Subcutaneous adipose tissue (tissue), 4 donors: ENCODE measurements around the gene OFD1. TPM values are rescaled to one million over a fixed set of nuclear protein-coding genes. Genes with fewer than 3 reads are reported as not detected.

Experiments used
- CTCF ChIP-seq: fragments of 450-650 bp; IDR thresholded peaks from one replicate; pipeline ENCODE4 v1.5.1; 2016; ENCODE audit warnings: low read depth, mild to moderate bottlenecking, control low read depth, antibody characterized with exemption, moderate library complexity
- total RNA-seq, 4 donors: library from RNA; depleted of rRNA; stranded (reverse); fragments of >200 nt; gene quantifications; one replicate each; pipeline ENCODE4 v1.1.0, GENCODE V29; 2016

OFD1 gene
- total RNA-seq, 4 donors from 2014 or later: 12.6 to 17.9 (median 14.9) TPM

DNA sequence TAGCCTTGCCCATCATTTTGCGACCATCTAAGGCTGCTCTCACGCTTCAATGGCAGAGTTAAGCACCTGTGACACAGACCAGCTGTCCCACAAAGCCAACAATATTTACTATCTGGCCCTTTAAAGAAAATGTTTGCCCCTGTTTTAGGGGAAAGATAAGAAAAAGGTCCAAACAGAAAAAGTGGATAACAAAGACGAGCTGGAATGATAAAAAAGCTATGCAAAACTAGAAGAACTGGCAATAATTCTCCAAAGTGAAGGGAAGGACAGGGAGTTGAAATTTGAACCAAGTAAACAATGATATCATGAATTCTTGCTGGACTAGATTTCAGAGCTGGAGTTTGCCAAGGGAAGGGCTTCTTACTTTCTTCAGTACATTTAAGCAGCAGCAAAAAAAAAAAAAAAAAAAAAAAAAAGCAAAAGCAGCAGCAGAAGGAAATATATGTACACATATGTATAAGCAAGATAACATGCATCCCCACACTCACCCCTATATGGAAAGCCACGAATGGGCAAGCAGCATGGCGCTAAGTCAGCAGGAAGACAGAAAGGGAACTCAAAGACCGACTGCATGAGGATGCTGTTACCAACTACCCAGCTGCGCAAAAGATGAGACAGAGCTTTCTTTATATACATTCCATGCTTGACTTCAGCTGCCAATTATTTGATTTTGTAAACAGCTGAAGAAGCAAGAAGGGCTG lies 12.6 kb upstream of the OFD1 start:
- TF ChIP-seq CTCF: no peak

DNA sequence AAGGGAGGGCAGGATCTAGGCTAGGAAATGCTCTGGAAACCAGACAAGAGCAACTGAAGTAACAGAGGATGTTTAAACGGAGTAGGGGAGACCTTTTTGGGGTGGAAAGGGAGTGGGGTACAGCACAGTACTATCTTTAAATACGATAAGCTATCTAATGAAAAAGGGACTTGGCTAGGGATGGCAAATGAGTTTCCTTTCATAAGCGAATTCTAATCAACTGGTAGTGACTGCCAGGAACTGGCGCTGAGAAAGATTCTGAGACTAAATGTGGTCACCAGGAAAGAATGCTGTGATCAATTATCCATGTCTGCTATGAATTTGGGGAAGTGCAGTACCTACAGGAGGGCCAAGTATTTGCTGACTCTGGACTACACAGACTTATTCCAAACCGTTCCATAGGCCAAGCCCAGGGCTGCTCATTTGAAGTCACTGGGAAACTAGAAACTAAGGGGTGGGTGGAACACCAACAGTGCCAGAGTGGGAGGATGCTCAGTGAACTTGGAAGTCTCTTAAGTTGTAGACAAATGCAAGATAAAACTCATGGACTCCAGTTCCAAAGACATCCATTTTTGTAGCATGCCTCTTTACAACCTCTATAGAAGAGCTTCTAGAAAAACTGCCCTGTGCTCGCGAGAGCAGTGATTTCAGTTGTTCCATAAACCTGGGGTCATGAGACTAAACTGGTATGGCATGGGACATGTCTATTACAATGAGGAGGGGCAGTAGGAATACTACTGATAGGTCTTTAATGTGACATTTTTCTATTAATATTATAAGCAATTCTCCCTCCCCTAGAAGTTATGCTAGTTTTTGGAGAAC lies 2.1 kb upstream of the OFD1 start:
- TF ChIP-seq CTCF: no peak

GRCh38 chrX:13733506-13733905 lies 1.0 kb upstream of the OFD1 start:
- TF ChIP-seq CTCF: no peak

- TF ChIP-seq CTCF: no peak
Observed at GRCh38 chrX:13741695-13742094, 7.1 kb downstream of the OFD1 start.

- no peak for TF ChIP-seq CTCF
Observed at GRCh38 chrX:13742397-13743176, 8.0 kb downstream of the OFD1 start.

GRCh38 chrX:13747836-13748235 lies 13.3 kb downstream of the OFD1 start:
- TF ChIP-seq CTCF: no peak

DNA sequence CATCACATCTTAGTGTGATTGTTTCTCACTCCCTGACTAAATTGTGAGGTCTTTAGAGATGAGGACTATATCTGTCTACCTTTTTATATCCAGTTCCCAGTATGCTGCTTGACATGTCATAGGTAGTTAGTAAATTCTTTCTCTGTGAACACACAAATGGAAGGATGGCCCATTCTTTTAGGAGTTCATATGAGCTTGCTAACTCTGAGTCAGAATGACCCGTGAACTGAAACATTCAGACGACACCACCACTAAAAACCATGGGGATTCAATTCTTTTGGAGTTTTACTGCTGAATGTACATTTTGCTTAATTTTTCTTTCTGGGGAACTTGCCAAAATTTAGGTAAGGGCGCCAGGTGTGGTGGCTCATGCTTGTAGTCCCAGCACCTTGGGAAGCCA lies 13.9 kb downstream of the OFD1 start:
- TF ChIP-seq CTCF: no peak
